IMR-90 (cell line): ENCODE results near the gene CNTN5. TPM values are rescaled to one million over a fixed set of nuclear protein-coding genes. Genes with fewer than 3 reads are reported as not detected.

Experiments
- ATAC-seq: fragments of 200-7000 bp; cut with Tn5 transposase; 2 replicates; pipeline ENCODE4 v1.9.1; 2020; ENCODE audit warnings: low read depth, mild to moderate bottlenecking, moderate library complexity
- BruUV-seq: library from RNA; stranded (reverse); fragments of 400-500 nt; replicated peaks from 2 replicates; lab custom pipeline; 2021; lab: Mats Ljungman, UMichigan
- CTCF ChIA-PET: fragments of 300-600 bp; formaldehyde crosslinking; extraction: SDS; loops from one replicate; lab custom pipeline; 2021; ENCODE audit warnings: antibody characterized with exemption; lab: Yijun Ruan, JAX
- POLR2A ChIA-PET: fragments of 300-600 bp; sonication (Branson Sonifier 250); formaldehyde crosslinking; loops from one replicate; lab custom pipeline; 2022; ENCODE audit warnings: antibody characterized with exemption; ENCODE audit not compliant: unreplicated experiment; lab: Charles Lee
- DNase-seq: peaks from one replicate; pipeline ENCODE4 v3.0.0; 2013
- H2AFZ ChIP-seq: replicated peaks from 2 replicates; pipeline ENCODE3; 2013; ENCODE audit warnings: low read length, mild to moderate bottlenecking; ENCODE audit not compliant: poor library complexity
- H2AK5ac ChIP-seq: 2 replicates; pipeline ENCODE4 v1.6.1; 2013; ENCODE audit warnings: low read depth, low read length, inconsistent platforms
- H2AK9ac ChIP-seq: replicated peaks from 2 replicates; pipeline ENCODE3; 2013; ENCODE audit warnings: mild to moderate bottlenecking, low read depth, low read length, moderate library complexity; ENCODE audit not compliant: poor library complexity
- H2BK120ac ChIP-seq: 2 replicates; pipeline ENCODE4 v1.6.1; 2013; ENCODE audit warnings: low read depth, low read length, inconsistent platforms
- H2BK15ac ChIP-seq: 3 replicates; pipeline ENCODE4 v1.6.1; 2013; ENCODE audit warnings: low read depth, low read length, inconsistent platforms
- H2BK20ac ChIP-seq: 2 replicates; pipeline ENCODE4 v1.6.1; 2013; ENCODE audit warnings: low read depth, mild to moderate bottlenecking, inconsistent platforms, low read length, moderate library complexity
- H2BK5ac ChIP-seq: 2 replicates; pipeline ENCODE4 v1.6.1; 2013; ENCODE audit warnings: mild to moderate bottlenecking, low read depth, low read length, inconsistent platforms; ENCODE audit not compliant: poor library complexity, severe bottlenecking
- H3K14ac ChIP-seq: replicated peaks from 2 replicates; pipeline ENCODE4 v1.6.1; 2013; ENCODE audit warnings: low read depth, low read length, inconsistent platforms
- H3K18ac ChIP-seq: 2 replicates; pipeline ENCODE4 v1.6.1; 2013; ENCODE audit warnings: low read depth, low read length, control low read depth
- H3K23ac ChIP-seq: 2 replicates; pipeline ENCODE4 v1.6.1; 2013; ENCODE audit warnings: low read depth, low read length, inconsistent platforms
- H3K27ac ChIP-seq: 2 replicates; pipeline ENCODE4 v1.5.1; 2013; ENCODE audit warnings: mild to moderate bottlenecking, control low read depth, low read length; ENCODE audit not compliant: insufficient read depth
- H3K27me3 ChIP-seq: 2 replicates; pipeline ENCODE4 v1.6.1; 2013; ENCODE audit warnings: low read length; ENCODE audit not compliant: control insufficient read depth, insufficient read depth
- H3K36me3 ChIP-seq: 2 replicates; pipeline ENCODE4 v1.6.1; 2013; ENCODE audit warnings: low read length, mixed read lengths; ENCODE audit not compliant: control insufficient read depth, insufficient read depth
- H3K4ac ChIP-seq: 2 replicates; pipeline ENCODE4 v1.6.1; 2013; ENCODE audit warnings: low read depth, low read length, inconsistent platforms
- H3K4me1 ChIP-seq: 2 replicates; pipeline ENCODE4 v1.6.1; 2013; ENCODE audit warnings: low read length, mixed read lengths; ENCODE audit not compliant: control insufficient read depth, insufficient read depth
- H3K4me2 ChIP-seq: 2 replicates; pipeline ENCODE4 v1.6.1; 2013; ENCODE audit warnings: low read depth, mild to moderate bottlenecking, control low read depth, low read length, moderate library complexity
- H3K4me3 ChIP-seq: 2 replicates; pipeline ENCODE4 v1.5.1; 2013; ENCODE audit warnings: low read depth, mild to moderate bottlenecking, control low read depth, low read length, moderate library complexity; ENCODE audit not compliant: insufficient read depth
- H3K56ac ChIP-seq: 2 replicates; pipeline ENCODE4 v1.6.1; 2013; ENCODE audit warnings: low read length, inconsistent platforms; ENCODE audit not compliant: insufficient read depth; ENCODE audit errors: extremely low read depth
- H3K79me1 ChIP-seq, 2 experiments: 2 replicates each; pipeline ENCODE4 v1.6.1; 2013; ENCODE audit warnings: low read length in 2 of 2, inconsistent platforms in 1 of 2, low read depth in 1 of 2
- H3K9ac ChIP-seq: 2 replicates; pipeline ENCODE4 v1.6.1; 2013; ENCODE audit warnings: low read depth, low read length, control low read depth
- H3K9me1 ChIP-seq: 2 replicates; pipeline ENCODE4 v1.6.1; 2013; ENCODE audit warnings: low read length, inconsistent platforms; ENCODE audit not compliant: insufficient read depth
- H3K9me3 ChIP-seq: 2 replicates; pipeline ENCODE4 v1.6.1; 2013; ENCODE audit warnings: low read length; ENCODE audit not compliant: control insufficient read depth, insufficient read depth
- H4K20me1 ChIP-seq: 2 replicates; pipeline ENCODE4 v1.6.1; 2013; ENCODE audit warnings: low read length, inconsistent platforms; ENCODE audit not compliant: insufficient read depth
- H4K5ac ChIP-seq: 2 replicates; pipeline ENCODE4 v1.6.1; 2013; ENCODE audit warnings: mild to moderate bottlenecking, low read depth, low read length, control low read depth
- H4K8ac ChIP-seq, 2 experiments: 2 replicates each; pipeline ENCODE4 v1.6.1; 2013; ENCODE audit warnings: low read depth in 2 of 2, low read length in 2 of 2, control low read depth in 1 of 2, inconsistent platforms in 1 of 2
- H4K91ac ChIP-seq: 2 replicates; pipeline ENCODE4 v1.6.1; 2013; ENCODE audit warnings: low read depth, low read length, inconsistent platforms; ENCODE audit not compliant: insufficient read depth
- BHLHE40 ChIP-seq: fragments of 150-350 bp; IDR thresholded peaks from 2 replicates; pipeline ENCODE4 v1.6.1; 2016; ENCODE audit warnings: mild to moderate bottlenecking, low read depth, low read length
- CHD1 ChIP-seq: IDR thresholded peaks from 2 replicates; pipeline ENCODE4 v1.6.1; 2012; ENCODE audit warnings: low read depth, low read length, improper control_type of control experiment
- CTCF ChIP-seq: conservative IDR thresholded peaks from 2 replicates; pipeline ENCODE4 v1.5.1; 2012; ENCODE audit warnings: mild to moderate bottlenecking, low read depth, low read length, improper control_type of control experiment
- FOS ChIP-seq: fragments of 150-350 bp; IDR thresholded peaks from 2 replicates; pipeline ENCODE4 v1.6.1; 2016; ENCODE audit warnings: low read depth, low read length
- MAZ ChIP-seq: IDR thresholded peaks from 2 replicates; pipeline ENCODE4 v1.6.1; 2012; ENCODE audit warnings: low read depth, mild to moderate bottlenecking, low read length, improper control_type of control experiment, moderate library complexity, borderline replicate concordance
- NFE2L2 ChIP-seq: fragments of 150-350 bp; IDR thresholded peaks from 2 replicates; pipeline ENCODE4 v1.6.1; 2016; ENCODE audit warnings: low read depth, mild to moderate bottlenecking, low read length
- POLR2A ChIP-seq: IDR thresholded peaks from 2 replicates; pipeline ENCODE4 v1.6.1; 2012; ENCODE audit warnings: mild to moderate bottlenecking, low read depth, low read length
- RCOR1 ChIP-seq: IDR thresholded peaks from 2 replicates; pipeline ENCODE4 v1.6.1; 2012; ENCODE audit warnings: mild to moderate bottlenecking, low read length, improper control_type of control experiment; ENCODE audit not compliant: insufficient replicate concordance
- RFX5 ChIP-seq: IDR thresholded peaks from 2 replicates; pipeline ENCODE4 v1.8.0; 2012; ENCODE audit warnings: low read depth, mild to moderate bottlenecking, low read length, moderate library complexity
- SMC3 ChIP-seq: fragments of 150-350 bp; IDR thresholded peaks from 2 replicates; pipeline ENCODE4 v1.6.1; 2016; ENCODE audit warnings: low read depth, mild to moderate bottlenecking, antibody characterized with exemption, low read length, moderate library complexity
- WGBS, 2 experiments: methylation state at CpG; one replicate each; pipeline versions ENCODE4 v1.1.5 to v1.1.7; 2013; ENCODE audit warnings: missing lambda C conversion rate in 2 of 2; ENCODE audit not compliant: insufficient read length in 1 of 2; ENCODE audit errors: extremely low coverage in 2 of 2; 5-methylcytosine and 5-hydroxymethylcytosine counted together
- dilution Hi-C: fragments of 300-500 bp; cut with HindIII; formaldehyde crosslinking; loops from one replicate; pipeline ENCODE4 v1.14.3; 2018; ENCODE audit warnings: low sequenced_read_pairs; ENCODE audit not compliant: unreplicated experiment
- in situ Hi-C: fragments of 300-500 bp; cut with MboI; formaldehyde crosslinking; loops from 3 replicates; pipeline ENCODE4 v1.14.3; 2019; ENCODE audit warnings: low sequenced_read_pairs, inconsistent platforms, mixed read lengths
- intact Hi-C: fragments of 100-400 bp; cut with micrococcal nuclease; formaldehyde crosslinking; loops from 2 replicates; pipeline ENCODE4 v1.10.0; 2022
- polyA plus RNA-seq, 3 experiments: library from polyadenylated mRNA; depleted of rRNA; stranded (reverse); fragments of >200 nt; gene quantifications; 2 replicates each; pipeline ENCODE4 v1.2.3, GENCODE V29; 2012; ENCODE audit warnings: low replicate concordance in 1 of 3
- total RNA-seq: library from RNA; depleted of rRNA; stranded (reverse); fragments of >200 nt; gene quantifications from 2 replicates; pipeline ENCODE4 v1.2.3, GENCODE V29; 2012
- TF ChIP-seq, protein P1 (sequence below): fragments of 150-350 bp; IDR thresholded peaks from 2 replicates; pipeline ENCODE4 v1.6.1; 2016; ENCODE audit warnings: low read depth, mild to moderate bottlenecking, low read length, moderate library complexity, borderline replicate concordance

The CNTN5 gene
- total and polyA plus RNA-seq, 2 of the 4 experiments (the other 2 are of a cell fraction) = not detected

DNA sequence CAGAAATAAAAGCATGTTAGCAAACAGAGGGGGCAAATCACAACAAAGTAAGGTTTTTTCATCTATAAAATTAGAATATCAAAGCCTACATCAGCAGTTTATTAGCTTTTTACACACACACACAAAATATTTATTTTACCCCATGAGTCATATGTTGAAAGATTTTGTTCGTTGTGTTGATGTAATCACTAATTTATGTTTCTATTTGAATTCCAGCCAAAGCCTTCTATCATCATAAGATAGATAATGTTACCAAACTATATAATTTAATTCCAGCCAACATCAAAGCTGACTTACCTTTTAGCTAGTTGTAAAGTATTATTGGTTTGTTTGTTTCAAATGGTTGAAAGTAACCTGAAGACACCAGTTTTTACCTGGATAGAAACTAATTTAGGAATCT, 1208.3 kb downstream of the CNTN5 start:
- Histone ChIP-seq H3K23ac (no peak overlapping the region), H3K36me3 (no peaks in the 10 kb centered on the region), H2BK20ac (no peak overlapping the region), H4K8ac (no peak overlapping the region), H2AK5ac (no peak overlapping the region), H2BK15ac (no peak overlapping the region), H4K5ac (no peak overlapping the region), H3K9ac (no peak overlapping the region), H3K18ac (no peak overlapping the region), H3K9me1 (no peaks in the 10 kb centered on the region), H3K56ac (no peak overlapping the region), H3K27me3 (no peaks in the 10 kb centered on the region), H3K27ac (no peak overlapping the region), H4K91ac (no peak overlapping the region), H2BK120ac (no peak overlapping the region), H3K9me3 (no peaks in the 10 kb centered on the region), H2BK5ac (no peak overlapping the region), H3K4me2 (no peak overlapping the region), H2AK9ac (no peak overlapping the region), H3K14ac (no peak overlapping the region), H3K4me1 (no peaks in the 10 kb centered on the region), H3K4ac (no peak overlapping the region), H3K4me3 (no peak overlapping the region), H4K20me1 (no peaks in the 10 kb centered on the region), H3K79me1 (no peaks in the 10 kb centered on the region), H2AFZ (no peak overlapping the region)
- no peak for ATAC-seq
- dilution Hi-C loops = no loop called here
- TF ChIP-seq POLR2A = no peak
- TF ChIP-seq NFE2L2 = no peak
- TF ChIP-seq SMC3 = no peak
- TF ChIP-seq CTCF = no peak
- TF ChIP-seq BHLHE40 = no peak
- no peak for TF ChIP-seq RCOR1
- TF ChIP-seq FOS = no peak
- no peak for TF ChIP-seq RFX5
- no peak for TF ChIP-seq MAZ
- TF ChIP-seq CHD1 = no peak
- TF ChIP-seq, protein P1, sequence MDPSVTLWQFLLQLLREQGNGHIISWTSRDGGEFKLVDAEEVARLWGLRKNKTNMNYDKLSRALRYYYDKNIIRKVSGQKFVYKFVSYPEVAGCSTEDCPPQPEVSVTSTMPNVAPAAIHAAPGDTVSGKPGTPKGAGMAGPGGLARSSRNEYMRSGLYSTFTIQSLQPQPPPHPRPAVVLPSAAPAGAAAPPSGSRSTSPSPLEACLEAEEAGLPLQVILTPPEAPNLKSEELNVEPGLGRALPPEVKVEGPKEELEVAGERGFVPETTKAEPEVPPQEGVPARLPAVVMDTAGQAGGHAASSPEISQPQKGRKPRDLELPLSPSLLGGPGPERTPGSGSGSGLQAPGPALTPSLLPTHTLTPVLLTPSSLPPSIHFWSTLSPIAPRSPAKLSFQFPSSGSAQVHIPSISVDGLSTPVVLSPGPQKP = no peak
- intact Hi-C loops = no loop called here
- in situ Hi-C loops = no loop called here
- DNase-seq = no peak
- WGBS, 2 experiments = no CpG with 5 or more reads among the region's 1 CpG
- POLR2A ChIA-PET = no interaction called here
- CTCF ChIA-PET = interaction anchor here (1.2 kb wide), 1 partner anchor 9 kb away, joined by 4 read pairs; no protein-coding TSS in a partner anchor
- BruUV-seq = no TSS peak
